ENCODE results near the gene TBX1.

Gene TBX1

DNA sequence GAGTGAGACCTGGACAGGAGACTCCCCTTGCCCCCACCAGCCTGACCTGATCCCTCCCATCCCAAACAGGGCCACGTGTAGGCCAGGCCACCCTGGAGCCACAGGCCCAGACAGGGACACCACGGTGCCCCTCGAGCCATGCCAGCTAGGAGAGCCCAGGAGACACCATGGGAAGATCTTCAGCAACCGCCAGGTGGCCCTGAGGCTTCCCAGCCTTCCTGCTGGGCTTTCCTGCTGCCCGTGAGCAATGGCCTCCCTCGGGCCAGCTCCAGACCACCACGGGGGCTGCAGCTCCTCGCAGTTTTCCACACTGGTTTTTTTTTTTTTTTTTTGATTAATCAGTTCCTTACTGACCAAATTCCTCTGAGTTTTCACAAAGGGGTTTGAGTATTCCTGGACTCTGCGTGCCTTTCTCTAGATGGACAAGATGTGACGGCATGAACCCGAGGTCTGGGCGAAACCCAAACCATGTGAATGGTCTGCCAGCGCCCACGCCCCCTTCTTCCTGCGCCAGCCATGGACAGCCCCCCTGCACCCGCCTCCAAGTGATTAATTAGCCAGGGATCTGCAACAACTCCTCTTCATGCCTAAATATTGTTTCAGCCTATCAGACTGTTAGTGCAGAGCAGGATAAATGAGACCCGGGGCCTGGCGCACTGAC lies 40.9 kb downstream of the TBX1 start:
- FAIRE-seq = no peak

DNA sequence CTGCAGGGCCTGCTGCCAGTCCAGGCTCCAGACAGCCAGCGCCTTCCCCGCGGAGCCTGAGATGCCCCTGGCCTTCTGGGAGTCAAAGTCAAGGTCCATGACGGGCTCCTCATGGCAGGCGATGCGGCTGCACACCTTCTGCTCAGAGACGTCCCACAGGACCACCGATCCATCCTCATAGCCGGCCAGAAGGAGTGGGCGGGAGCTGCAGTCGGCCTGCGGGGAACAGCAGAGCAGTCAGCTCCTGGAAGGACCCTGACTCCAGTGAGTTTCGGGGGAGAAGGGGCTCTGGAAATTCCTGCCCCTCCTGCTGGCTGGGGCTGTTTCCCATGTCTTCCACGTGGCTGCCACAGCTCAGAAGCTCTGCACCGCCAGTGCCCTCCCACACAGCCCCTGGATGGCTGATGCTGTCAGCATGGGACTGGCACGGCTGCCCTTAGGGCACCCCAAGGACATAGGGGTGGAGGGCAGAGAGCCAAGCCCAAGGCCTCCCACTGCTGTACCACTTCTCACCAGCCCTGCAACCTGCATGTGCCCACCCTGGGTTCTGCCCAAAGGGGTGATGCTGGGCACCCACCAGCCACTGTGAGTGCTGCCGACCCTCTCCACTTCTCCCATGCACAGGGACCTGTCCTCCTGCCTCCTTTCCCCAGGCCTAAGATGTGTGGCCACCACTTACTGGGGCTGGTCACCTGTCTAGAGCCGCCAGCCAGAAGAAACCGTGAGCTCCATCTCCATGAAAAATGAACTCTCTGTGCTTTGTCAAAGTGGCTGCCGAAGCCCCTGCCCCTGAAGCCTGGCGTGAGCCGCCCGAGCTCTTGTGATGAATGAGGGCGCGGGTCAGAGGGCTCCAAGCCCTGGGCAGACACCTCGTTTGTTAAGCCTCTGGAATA lies 41.7 kb downstream of the TBX1 start:
- FAIRE-seq = no peak

DNA sequence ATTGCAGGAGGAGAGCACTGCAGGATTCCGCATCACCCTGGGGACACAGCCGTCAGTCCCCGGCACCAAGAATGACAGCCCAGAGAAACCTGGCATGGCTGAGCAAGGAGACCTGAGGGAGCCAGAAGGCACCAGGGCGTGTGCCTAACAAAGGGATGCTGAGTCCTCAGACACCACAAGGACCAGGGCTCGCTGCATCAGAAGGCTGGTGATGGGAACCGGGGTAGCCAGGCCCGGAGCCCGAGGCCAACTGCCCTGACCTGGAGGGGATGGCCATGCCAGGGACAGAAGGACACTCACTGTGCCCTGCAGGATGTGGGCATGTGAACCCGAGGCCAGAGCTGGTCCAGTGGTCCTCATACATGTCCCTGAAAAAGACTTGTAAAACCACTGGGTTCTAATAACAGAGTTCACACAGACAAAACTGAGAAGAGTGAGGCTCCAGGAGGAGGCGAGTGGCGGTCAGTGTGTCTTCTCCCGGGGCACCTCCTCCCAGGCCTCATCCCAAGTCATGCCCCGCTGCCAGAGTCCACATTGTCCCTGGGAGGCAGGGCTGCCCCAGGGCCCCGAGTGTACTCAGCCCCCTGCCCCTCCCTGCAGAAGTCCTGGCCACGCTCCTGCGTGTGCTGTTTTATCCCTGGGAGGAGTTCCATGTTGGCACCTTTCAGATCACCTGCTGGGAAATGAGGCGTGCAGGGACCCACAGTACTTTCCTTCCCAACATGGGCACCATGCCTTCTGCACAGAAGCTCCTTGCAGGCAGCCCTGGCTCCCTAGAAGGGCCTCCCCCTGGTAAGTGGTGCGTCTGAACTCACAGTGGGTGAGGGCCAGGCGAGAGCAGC lies 42.5 kb downstream of the TBX1 start:
- no peak for FAIRE-seq

DNA sequence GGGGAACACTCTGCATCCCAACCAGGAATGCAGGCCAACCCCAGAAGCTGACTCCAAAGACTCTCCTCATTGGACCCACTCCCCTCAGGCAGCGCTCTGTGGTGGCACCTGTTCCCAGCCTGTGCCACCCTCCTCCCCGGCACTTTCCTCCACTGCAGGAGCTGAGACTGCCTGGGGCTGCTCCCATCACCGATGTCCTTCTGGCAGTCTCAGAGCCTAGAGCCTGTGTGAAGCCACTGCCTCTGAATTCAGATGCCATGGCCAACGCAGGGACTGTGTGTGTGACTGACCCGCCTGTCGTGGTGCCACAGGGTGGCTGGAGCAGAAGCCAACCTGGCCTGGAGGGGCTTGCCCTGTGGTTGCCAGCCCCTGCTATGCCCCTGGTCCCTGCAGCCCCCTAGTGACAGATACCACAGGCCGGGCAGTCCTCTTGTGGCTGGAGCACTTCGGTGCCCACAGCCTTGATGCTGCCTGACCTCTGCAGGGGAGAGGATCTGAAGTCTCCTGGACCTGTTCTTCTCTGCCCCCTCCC lies 43.2 kb downstream of the TBX1 start:
- no peak for FAIRE-seq

GRCh38 chr22:19805821-19806212 lies 45.2 kb downstream of the TBX1 start:
- FAIRE-seq = no peak

DNA sequence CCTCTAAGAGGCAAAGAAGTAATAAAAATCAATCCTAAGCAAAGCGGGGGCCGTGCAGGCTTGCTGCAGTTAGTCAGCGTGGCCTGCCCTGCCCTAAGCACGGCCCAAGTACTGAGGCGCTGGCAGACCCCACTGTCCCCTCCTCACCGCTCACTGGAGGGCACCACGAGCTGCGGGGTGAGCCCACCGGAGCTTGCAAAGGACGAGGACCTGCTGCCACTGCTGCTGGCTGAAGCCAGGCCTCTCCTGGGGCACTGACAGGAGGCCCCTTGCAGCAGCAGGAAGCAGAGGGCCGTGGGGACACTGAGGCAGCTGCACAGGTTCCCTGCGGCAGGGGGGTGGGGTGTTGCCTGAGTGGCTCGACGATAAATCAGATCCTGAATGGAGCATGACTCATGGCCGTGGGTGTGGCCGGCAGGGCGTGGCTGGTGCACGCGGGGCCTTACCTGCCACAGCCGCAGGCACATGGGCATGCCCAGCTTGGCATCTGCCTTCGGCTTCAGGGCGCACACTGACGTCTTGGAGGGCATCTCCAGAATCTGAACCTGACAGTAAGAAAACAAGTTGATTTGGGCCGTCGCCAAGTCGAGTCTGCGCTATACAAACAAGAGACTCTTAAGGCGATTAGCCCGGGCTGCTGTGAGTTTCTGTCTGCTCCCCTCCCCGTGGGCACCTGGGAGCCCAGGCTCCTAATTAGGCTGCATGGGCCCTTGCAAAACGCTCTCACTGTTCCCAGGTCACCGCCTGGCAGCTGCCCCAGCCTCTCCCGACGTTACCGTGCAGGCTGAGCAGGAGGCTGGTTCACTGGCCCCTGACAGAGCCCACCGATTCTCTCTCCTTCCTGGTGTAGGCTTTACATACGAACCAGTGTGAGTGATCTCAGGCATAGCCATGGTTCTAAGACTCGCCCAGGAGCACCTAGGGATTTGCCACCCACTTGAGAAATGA lies 45.9 kb downstream of the TBX1 start:
- no peak for FAIRE-seq

GRCh38 chr22:19807161-19807913 lies 46.8 kb downstream of the TBX1 start:
- FAIRE-seq = no peak

DNA sequence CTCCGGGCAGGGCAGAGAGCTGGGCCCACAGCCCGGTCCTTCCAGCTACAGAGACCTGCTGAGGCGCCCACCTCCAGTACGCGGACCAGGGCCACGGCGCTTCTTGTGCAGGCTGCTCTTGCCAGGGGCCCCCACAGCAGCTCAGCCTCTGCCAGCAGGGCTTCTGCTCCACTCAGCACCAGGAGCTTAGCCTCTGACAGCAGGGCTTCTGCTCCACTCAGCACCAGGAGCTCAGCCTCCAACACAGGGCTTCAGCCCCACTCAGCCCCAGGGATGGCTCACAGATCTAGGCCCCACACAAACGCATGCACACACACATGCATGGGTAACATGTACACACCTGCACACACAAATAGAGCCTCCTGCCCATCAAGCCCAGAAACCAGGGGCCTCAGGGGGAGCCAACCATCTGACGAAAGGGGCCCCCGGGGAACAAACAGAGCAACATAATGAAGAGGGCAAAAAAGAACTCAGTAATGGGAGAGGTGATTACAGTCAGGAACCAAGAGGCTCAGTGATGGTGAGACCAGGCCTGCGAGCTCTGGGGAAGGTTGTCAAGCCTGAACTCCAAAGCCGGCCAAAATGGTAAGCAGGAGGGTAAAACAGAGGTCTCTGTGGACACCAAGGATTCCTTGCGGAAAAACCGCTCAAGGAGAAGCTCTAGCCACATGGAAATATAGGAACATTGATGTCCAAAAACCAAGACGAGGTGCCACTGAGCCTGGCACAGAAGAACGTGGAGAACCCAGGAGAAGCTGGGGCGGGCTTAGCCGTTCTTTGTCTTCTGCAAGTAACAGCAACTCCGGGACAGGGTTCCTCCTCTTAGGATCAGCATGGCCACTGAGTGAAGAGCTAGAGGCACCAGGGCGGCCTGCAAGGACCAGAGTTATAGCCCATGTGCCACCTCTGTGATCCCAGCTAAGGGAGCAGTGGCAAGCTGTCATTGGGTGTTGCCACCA lies 47.6 kb downstream of the TBX1 start:
- FAIRE-seq = no peak

GRCh38 chr22:19808873-19809478 lies 48.4 kb downstream of the TBX1 start:
- FAIRE-seq = no peak

DNA sequence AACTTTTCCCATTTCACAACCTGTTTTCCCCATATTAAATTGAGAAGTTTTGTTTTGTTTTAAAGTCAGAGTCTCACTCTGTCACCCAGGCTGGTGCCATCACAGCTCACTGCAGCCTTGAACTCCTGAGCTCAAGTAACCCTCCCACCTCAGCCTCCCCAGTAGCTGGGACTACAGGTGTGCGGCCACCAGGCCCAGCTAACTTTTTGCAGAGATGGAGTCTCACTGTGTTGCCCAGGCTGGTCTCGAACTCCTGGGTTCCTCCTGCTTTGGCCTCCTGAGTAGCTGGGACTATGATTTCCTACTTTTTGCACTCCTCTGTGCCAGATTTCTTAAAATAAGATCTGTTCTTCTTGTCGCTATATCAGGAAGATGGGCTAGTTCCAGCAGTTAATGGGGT lies 49.2 kb downstream of the TBX1 start:
- no peak for FAIRE-seq

GRCh38 chr22:19810381-19811201 lies 50.0 kb downstream of the TBX1 start:
- FAIRE-seq = no peak

DNA sequence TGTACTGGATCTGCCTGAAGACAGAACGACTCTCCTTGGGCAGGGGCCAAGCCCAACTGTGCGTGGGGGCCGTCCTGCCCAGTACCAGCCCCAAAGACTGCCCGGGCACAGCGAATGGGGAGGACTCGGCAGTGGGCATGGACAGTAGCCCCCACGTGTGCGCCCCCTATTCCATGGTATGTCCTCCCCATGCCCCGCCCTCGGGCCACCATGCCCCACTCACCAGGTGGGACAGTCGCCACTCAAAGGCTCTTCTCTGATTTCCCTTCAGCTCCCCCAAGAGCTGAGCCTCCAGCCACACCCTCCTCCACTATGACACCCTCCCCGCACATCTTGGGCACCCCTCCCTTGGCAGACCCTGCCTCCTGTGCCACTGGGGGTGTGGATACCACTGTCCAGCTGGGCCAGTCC lies 50.6 kb downstream of the TBX1 start:
- no peak for FAIRE-seq

DNA sequence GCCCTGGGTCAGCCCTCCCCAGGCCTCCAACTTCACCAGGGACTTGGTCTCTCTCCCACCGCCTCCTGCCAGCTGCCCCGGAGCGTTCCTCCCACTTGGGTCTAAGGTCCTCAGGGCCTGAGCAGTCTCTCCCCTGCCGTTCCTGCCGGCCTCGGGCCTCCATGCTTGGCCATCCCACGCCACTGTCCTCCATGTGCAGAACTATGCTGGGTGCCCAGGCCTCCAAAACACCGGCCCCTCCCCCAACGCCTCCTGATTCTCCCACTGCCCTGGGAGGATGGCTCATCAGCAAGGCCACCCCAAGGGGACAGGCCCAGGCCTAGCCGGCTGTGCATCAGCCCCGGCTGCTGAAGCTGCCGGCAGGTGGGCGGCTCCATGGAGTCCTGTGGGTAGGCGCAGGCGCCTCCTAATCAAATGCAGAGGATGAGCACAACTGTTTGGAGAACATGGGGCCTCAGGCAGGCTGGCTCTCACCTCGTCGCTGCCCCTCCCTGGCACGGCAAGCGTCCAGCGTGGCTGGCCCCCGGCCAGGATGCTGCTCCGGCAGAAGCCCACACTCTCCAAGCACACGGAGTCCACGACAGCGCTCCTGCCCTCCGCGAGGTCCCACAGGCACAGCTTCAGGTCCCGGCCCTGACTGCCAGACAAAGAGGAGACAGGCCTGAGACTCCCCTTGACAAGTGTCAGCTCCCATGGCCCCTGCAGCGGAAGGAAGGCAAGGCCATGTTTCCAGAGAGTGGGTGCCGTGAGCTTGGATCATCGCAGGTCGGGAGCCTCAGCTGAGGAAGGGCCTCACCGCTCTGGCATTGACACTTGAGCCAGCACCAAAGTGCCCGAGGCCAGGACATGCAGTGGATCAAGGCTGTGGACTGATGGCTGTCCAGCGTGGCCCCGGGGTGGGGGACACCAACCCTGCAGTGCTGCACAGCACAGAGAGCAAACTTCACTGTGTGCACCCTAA lies 51.5 kb downstream of the TBX1 start:
- FAIRE-seq = no peak

DNA sequence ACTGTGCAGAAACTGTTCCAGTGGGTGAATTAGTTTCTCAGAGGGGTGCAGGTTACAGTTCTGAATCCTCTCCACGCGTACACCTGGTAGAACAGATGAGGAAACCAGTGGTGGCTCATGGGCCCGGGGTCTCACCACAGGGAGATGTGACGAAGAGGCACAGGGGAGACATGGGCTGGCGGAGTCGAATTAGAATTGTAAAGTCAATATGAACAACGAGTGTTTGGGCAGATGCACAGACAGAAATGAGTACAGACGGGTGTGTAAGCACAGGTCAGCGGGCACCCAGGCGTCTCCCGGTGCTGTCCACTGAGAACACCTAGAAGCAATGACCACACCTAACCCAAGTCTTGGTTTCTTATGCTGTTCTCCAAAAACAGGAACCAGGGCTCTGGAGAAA lies 52.3 kb downstream of the TBX1 start:
- no peak for FAIRE-seq

- FAIRE-seq = no peak
These were observed 53.9 kb downstream of the TBX1 start for GRCh38 chr22:19814428-19814827.

- FAIRE-seq = no peak
These were observed 54.7 kb downstream of the TBX1 start for GRCh38 chr22:19815093-19815822.
